Activated CD8-positive, alpha-beta memory T cell treated with anti-CD3 and anti-CD28 coated beads, Interleukin-2, amount 50 U/mL, for 48 hours (primary cell): Measurements from ENCODE around the gene GRK3.
A peak's percentile ranks its signal among the peaks of the same experiment; 100 is the strongest.
"Not testable (repeated sequence)": the region's sequence is repeated elsewhere in the genome, so short reads cannot be mapped to it uniquely, and the experiment has no call there.

Experiments used
- DNase-seq: peaks from one replicate; pipeline ENCODE4 v3.0.0-alpha.2; 2020

Gene GRK3

GRCh38 chr22:25552405-25552804, 12.1 kb upstream of the GRK3 start:
- not testable (repeated sequence) for DNase-seq

DNA sequence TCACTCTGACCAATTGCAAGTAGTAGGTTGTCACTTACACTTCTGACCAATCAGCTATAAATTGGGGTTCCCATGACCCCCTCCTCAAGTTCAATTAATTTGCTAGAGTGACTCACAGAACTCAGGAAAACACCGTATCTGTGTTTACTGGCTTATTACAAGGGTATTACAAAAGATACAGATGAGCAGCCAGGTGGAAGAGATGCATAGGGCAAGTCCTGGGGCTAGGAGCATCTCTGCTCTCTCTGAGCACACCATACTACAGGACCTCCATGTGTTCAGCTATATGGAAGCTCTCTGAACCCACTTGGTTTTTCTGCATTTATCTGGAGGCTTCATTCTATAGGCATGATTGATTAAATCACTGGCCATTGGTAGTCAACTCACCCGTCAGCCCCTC, 11.3 kb upstream of the GRK3 start:
- no peak for DNase-seq

DNA sequence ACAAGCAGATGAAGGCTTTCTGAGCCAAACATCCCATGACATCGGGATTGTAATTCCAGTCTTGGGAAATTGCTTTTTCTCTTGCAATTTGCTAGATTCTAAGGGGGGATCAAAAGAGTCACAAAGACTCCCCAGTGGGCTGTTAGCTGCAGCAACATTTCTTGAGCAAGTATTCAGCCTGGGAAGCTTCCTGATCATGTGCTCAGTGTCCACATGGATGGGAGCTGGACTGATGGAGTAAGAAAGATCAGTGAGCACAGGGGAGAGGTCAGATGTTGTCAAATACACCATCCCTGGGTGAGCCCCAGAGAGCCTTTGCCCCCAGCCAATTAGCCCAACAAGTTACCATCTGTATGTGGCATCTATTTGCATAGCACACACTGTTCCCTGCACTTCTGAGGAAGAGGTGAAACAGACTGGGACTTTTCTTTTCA, 10.2 kb upstream of the GRK3 start:
- DNase-seq: no peak

- no peak for DNase-seq
Observed at GRCh38 chr22:25554689-25555088, 9.8 kb upstream of the GRK3 start.

DNA sequence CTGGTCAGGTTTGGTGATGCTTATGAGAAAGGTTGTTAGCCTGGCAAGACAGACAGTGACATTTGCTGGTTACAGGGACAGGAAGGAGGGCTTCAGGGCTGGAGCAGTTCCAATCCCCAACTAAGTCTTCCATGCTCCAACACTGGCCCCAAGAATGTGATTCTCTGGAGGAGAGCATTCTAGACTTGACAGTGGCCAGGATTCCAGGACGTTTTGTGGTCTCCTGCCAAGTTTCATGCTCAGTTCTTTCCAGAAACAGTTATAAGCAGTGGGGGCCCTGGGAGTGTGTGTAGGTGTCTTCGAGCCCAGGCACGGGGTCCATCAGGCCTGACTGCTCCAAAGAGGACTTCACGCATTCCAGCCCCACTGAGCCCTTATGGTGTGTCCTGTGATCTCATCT, 8.9 kb upstream of the GRK3 start:
- DNase-seq: no peak

DNA sequence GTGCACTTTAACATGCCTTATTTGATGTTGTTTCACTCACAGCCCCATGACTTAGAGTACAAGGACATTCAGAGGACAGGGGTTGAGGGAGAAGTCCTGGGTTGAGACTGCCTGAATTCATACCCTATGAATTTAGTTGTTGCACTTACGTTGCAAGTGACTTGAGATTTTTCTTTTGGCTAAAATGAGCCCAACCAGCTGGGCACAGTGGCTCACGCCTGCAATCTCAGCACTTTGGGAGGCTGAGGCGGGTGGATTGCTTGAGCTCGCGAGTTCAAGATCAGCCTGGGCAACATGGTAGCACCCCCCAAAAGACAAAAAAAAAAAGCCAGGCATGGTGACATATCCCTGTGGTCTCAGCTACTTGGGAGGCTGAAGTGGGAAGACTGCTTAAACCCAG, 7.3 kb upstream of the GRK3 start:
- no peak for DNase-seq

GRCh38 chr22:25558341-25558740, 6.1 kb upstream of the GRK3 start:
- DNase-seq: no peak

- DNase-seq: not testable (repeated sequence)
Observed at GRCh38 chr22:25559910-25560309, 4.6 kb upstream of the GRK3 start.

DNA sequence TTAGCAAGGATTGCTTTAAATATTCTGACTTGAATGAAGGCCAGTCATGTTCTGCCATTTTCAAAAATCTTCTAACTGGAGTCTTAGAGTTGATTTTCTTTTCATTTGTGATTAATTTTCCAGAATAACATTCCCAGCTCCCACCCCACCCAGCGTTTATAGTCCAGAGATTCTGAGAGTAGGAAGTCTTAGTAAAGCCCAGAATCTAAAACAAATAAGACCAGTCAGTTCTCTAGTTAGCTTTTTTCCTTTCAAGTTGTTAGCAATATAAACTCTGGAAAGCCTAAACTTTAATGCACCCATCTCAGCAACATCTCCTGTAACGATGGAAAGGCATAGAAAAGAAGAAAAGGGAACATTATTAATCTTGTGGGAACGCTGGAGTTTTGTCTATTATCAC, 3.3 kb upstream of the GRK3 start:
- not testable (repeated sequence) for DNase-seq

- not testable (repeated sequence) for DNase-seq
Observed at GRCh38 chr22:25561927-25562326, 2.5 kb upstream of the GRK3 start.

- not testable (repeated sequence) for DNase-seq
Observed at GRCh38 chr22:25562966-25563760, 1.3 kb upstream of the GRK3 start.

DNA sequence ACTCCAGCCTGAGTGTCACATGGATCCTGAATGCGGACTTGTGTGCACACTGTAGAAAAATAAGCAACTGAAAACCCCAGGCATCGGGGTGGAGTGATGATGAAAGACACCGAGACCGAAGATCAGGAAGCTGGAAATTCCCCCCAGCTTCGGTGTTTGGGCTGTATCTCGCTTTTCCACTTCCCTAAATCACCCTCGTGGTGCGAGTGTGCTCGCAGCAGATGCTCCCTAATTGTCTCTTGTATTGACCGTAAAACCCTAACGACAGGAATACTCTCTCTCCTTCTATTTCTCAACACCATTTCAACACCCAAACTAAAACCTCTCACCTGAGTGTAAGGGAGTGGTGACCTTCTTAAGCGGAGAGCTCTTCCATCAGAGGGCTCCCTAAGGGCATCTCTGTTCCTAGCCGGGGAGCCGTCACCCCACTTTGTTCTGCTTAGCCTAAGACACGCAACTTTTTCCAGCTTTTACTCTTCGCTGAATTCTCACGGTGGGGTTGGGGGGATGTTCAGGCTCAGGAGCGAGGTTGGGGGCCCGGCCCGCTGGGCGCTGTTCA, 635 bp upstream of the GRK3 start:
- DNase-seq: no peak

DNA sequence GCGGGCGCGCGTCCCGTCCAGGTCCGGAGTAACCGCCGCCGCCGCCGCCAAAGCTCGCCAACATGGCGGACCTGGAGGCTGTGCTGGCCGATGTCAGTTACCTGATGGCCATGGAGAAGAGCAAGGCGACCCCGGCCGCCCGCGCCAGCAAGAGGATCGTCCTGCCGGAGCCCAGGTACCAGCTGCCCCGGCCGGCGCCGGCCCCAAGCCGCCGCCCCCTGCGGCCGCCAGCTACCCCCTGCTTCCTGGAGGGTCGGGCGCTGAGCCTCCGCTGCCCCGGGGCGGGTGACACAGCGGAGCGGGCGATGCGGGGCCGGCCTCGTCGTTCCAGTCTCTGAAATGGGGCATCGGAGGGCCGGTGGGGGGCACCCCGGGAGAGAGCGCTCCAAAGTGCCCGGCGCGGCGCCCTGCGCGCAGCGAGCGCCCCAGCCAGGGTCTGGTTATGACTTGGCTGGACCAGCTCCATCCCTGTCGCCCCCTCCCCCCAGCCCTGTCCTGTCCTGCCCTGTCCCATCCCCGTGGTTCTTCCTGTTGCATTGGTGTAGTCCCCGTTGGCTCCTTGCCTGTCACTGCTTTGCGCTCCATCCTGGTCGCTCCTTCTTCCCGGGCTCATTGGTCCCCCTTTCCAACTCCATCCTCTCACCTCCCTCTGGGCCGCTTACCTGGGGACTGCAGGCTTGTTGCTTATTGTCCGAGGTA, 653 bp downstream of the GRK3 start:
- DNase-seq: peak; percentile 72

DNA sequence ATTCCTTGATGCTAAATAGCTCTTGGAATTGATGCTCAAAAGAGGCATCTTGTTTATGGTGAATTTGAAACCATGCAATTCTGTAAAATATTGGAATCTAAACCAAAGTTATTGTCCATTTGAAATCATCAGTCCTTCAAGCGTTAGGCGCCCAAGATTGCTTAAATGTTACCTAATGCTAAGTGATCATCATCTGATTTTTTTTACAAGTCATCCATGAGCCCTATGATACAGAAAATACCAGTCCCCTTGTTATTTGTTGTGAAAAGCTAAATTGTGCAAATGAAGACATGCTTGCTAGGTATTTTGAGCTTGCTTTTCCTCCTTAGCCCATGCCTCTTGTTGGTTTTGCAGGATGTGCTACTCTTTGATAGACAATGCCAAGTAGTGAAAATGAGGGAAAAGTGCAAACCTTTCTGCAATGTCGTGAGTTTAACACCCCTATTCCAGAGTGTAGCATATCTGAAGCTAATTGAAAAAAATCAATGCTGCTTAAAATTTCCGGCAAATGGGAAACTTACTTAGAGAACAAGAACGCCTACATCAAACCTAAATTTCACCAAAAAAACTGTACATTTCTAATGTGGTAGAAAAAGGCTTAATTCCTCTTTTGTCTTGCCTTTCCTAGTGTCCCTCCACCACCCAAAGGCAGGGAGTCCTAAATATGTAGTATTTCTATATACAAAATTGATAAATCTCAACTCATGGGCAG, 1.9 kb downstream of the GRK3 start:
- no peak for DNase-seq

DNA sequence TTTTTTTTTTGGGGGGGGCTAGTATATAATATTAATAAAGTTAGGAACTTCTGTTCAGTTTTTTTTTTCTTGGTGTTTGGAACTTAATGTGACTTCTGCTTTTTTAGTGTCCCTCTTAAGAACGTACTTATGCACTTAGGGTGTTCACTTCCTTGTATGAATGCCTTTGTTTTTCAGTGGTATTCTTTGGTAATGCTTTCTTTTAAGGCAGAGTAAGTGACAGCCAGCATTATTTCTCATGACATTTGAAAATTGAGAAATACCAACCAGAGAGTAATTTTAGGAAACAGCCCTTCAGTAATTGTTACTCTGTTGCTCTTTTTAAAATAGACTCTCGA, 2.4 kb downstream of the GRK3 start:
- DNase-seq: no peak

- no peak for DNase-seq
Observed at GRCh38 chr22:25567251-25567675, 2.8 kb downstream of the GRK3 start.

- not testable (repeated sequence) for DNase-seq
Observed at GRCh38 chr22:25568066-25568465, 3.6 kb downstream of the GRK3 start.

DNA sequence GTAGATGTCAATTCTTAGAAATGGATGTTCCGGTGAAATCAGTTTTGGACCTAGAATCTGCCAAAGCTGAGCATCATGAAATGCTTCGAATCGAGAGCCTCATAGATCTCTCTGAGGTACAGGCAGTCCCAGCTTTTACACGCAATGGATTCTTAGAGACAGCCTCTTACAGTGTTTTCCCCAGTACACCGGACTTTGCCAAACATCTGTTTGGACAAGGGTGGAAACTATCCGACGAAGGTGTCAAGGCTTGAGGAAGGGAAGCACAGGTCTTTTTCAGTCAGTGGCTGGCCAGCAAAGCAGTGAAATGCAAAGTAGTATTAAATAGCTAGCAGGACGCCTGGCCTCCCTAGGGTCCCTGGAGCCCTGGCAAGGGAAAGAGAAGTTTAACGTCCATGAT, 4.9 kb downstream of the GRK3 start:
- DNase-seq: no peak

- DNase-seq: no peak
Observed at GRCh38 chr22:25569983-25570382, 5.5 kb downstream of the GRK3 start.

DNA sequence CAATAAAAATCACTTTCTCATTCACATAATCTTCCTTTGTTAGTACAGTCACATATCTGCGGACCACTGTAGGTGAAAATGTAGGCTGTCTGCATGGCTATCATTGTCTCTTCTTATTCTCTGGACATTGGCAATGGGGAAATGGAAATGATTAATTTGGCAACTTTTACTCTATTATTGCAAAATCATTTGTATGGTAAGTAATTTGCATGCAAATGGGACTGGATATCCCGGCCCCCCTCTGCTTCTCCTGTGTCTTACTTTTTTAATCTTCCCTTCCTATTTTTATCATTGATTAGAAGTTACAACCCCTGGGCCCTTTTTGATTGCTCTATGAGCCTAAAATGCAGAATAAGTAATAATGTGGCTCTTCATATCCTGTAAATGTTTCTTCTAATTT, 6.0 kb downstream of the GRK3 start:
- no peak for DNase-seq

- DNase-seq: not testable (repeated sequence)
Observed at GRCh38 chr22:25571969-25572707, 7.7 kb downstream of the GRK3 start.

GRCh38 chr22:25572708-25573171, 8.3 kb downstream of the GRK3 start:
- DNase-seq: no peak

- no peak for DNase-seq
Observed at GRCh38 chr22:25573841-25574240, 9.4 kb downstream of the GRK3 start.
